HL-60/S4 treated with phorbol 12-myristate 13-acetate at 8.2 ng/mL for 4 days and 3 days (cell line): ENCODE data around the gene TAF4.

Experiments used
- in situ Hi-C: fragments of 300-500 bp; cut with MboI; formaldehyde crosslinking; loops from 2 replicates; pipeline ENCODE4 v1.15.0; 2022; ENCODE audit warnings: low sequenced_read_pairs

Gene TAF4

GRCh38 chr20:61968932-61969331, 96.7 kb downstream of the TAF4 start:
- in situ Hi-C loops = no loop called here

DNA sequence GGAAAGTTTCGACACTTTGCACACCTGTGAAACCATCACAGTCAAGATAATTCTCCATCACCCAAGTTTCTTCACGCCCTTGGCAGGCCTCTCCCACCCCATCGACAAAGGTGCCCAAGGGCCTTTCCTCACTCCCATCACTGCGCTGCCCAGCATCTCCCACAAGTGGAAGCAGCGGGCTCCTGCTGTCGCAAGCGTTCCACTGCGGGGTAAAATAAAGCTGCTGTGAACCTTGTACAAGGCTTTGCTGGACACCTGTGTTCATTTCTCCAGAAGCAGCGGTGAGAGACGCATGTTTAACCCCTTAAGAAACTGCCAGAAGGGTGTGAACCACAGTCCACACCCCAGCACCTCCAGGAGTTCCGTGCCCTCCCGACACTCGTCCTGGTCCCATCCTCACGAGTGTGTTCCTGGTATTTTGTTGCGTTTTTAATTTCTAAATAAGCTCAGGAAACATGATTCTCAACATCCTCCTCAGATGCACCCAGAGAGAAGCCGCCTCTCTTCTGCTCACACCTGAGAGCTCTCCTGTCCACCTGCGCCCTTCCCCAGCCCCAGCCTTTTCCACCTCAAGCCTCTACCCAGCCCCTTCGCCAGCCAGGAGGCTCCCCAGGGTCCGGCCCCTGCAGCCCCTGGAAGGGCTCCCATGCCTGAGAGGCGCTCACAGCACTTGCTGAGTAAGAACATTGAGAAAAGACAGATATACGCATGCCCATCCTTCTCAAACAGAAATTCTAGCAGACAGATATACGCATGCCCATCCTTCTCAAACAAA, 97.5 kb downstream of the TAF4 start:
- in situ Hi-C loops = no loop called here

- in situ Hi-C loops = no loop called here
Observed at GRCh38 chr20:61967300-61967699, 98.4 kb downstream of the TAF4 start.

GRCh38 chr20:61966492-61967244, 99.0 kb downstream of the TAF4 start:
- in situ Hi-C loops = no loop called here

DNA sequence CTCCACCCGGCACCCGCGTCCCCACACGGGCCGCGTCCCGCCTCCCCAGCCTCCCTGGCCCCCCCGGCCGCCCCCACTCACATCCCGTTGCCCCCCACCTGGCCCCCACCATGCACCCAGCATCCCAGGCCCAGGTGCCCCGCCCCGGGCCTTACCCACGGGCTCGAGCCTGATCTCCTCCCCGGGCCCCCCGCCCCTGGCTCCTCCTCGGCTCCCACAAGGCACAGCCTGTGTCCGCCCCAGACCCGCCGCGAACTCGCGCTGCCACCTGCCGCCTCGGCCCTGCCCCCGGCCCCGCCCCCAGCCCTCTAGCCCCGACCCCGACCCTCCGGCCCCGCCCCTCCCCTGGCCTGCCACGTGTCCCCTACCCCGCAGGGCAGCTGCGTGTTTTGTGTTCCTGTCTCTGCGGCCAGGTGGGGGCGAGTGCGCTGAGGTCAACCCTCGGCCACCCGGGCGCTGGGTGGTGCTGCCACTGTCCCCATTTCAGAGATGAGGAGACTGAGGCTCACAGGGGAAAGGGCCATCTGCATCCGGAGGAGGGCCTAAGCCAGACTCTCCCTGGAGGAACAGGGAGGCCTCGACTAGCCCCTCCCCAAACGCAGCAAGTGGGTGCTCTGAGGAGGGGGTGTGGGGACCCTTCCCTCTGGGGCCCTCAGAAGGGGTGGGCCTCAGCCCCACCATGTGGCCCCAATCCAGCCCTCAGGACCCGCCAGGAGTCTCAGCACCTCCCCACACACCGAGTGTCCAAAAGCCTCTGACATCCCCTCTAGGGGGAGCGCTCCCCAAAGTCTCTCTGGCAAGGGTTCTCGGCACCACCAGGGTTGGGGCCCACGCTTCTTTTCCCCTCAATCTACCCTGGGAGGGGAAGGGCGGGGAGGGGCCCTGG, 99.8 kb downstream of the TAF4 start:
- in situ Hi-C loops = no loop called here

DNA sequence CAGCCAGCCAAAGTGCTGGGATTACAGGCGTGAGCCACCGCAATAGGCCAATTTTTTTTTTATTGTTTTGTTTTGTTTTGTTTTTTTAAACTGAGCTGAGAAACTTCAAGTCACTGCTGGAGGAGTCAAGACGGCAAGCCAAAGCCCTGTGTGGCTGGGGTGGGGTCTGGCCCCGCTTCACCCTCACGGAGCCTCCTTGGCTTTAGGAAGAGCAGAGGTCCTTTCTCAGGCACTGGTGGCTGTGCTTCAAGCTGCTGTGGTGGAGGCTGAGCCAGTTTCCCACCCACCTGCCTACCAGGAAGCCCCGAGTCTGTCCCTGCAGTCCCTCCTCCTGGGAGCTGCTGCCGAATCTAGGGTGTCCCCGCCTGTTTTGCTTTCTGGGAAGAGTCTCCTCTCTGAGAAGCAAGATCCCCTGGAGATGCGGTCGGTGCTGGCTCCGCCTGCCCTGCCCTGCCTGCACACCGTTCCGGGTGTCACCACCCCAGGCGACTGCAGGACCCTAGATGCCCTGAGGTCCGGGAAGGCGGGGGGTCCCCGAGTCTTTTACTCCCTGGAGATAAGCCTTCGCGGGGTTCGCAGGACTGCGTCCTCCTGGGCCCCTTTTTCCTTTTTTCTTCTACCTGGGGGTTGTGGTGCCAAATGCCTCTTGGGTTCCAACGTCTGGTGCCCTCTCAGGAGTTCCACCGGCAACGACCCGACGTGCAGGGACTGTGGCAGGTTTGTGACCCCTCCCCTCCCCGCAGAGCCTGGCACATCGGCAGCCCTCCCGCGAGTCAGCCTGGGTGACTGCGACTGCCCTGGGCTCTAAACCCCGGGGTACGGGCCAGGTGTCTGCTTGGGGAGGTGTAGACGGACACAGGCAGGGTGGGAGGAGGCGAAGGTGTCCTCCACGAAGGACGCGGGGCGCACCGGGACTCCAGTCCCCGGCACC, 100.7 kb downstream of the TAF4 start:
- in situ Hi-C loops = no loop called here

DNA sequence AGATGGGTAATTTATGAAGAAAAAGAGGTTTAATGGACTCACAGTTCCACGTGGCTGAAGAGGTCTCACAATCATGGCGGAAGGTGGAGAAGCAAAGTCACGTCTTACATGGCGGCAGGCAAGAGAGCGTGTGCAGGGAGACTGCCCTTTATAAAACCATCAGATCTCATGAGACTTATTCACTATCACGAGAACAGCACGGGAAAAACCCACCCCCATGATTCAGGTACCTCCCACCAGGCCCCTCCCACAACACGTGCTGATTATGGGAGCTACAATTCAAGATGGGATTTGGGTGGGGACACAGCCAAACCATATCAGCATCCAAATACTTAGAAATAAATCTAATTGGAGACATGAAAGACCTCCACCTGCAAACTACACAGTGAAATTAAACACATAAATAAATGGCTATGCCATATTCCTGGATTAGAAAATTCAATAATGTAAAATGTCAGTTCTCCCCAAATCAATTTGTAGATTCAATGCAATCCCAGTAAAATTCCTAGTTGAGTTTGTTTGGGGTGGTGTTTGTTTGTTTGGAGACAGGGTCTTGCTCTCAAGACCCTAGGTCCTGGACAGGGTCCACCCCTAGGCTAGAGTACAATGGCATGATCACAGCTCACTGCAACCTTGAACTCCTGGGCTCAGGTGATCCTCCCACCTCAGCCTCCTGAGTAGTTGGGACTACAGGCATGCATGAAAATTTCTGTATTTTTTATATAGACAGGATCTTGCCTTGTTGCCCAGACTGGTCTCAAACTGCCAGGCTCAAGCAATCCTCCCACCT, 101.6 kb downstream of the TAF4 start:
- in situ Hi-C loops = no loop called here

DNA sequence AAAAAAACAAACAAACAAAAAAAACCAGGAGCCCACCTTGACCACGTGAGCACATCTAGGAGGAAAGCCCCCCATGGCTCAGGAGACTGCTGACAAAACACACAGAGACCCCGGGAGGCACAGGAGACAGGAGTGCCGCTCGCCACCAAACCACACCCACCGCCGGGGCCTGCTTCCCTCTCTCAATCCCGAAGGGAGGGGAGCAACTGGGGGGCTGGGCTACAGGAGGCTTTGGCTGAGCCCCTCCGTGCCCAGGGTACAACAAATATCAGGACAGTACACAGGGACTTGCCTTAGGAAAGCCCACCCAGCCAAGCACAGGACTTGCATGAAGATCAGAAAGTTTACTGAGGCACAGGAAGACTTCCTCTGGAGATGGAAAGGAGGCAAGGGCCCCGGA, 102.5 kb downstream of the TAF4 start:
- in situ Hi-C loops = no loop called here

DNA sequence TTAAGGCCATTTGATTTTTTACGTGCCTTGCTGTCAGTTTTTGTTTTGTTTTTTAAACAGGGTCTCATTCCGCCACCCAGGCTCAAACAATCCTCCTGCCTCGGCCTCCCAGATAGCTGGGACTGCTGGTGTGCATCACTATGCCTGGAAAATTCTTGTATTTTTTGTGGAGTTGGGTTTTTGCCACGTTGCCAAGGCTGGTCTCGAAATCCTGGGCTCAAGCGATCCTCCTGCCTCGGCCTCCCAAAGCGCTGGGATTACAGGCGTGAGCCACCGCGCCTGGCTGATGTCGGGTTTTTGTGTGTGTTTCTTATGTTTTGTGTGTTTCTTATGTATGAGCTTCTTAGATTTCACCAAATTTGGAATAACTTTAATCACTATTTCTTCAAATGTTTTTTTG, 104.8 kb downstream of the TAF4 start:
- in situ Hi-C loops = no loop called here

DNA sequence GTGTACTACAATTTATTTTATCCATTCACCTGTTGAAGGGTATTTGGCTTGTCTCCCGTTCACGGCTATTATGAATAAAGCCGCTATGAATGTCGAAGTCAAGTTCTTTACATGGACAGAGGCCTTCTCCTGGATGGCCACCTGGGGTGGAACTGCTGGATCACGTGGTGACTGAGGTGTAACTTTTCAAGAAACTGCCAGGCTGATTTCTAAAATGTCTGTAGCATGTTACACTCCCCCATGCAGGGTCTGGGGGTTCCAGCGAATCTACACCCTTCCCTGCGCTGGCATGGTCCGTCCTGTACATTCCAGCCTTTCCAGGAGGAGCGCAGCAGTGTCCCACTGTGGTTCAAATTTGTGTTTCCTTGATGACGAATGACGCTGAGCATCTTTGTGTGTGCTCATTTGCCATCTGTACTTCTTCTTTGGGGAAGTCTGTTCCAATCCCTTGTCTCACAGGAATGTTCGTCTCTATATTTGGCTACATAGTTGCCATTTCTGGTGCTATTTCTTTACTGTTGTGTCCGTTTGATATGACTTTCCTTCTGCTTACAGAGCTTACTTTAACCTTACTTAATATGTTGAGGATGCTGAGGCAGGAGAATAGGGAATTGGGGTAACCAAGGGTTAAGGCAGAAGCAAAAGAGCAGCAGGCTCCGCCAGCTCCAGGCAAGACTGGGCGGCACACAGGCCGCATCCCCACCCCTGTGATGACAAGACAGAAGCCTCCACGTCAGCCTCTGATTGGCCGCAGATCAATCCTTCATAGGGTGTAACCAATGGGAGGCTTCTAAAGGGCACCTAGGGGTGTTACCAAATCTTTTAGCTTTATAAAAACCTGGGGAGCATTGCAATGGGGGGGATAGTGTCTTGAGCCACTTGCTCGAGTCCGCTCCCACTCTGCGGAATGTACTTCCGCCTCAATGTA, 106.6 kb downstream of the TAF4 start:
- in situ Hi-C loops = no loop called here

DNA sequence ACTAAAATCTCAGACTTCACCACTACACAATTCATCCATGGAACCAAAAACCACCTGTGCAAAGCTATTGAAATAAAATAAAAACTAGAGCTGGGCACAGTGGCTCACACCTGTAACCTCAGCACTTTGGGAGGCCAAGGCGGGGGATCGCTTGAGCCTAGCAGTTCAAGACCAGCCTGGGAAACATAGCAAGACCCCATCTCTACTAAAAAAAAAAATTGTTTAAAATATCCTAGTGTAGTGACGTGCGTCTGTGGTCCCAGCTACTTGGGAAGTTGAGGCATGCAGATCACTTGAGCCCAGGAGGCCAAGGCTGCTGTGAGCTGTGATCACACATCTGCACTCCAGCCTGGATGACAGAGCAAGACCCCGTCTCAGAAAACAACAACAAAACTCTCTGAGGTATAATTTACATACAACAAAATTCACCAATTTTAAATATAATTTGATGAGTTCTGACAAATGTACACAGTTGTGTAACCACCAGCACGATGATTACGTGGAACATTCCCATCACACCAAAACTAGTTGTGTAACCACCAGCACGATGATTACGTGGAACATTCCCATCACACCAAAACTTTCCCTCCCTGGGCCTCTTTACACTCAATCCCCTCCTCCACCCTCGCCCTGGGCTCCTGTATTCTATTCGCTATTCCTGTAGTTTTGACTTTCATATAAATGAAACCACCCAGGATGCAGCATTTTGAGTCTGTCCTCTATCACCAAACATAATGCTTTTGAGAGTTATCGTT, 107.5 kb downstream of the TAF4 start:
- in situ Hi-C loops = no loop called here

- in situ Hi-C loops = no loop called here
Observed at GRCh38 chr20:61956396-61957342, 109.0 kb downstream of the TAF4 start.

- in situ Hi-C loops = no loop called here
Observed at GRCh38 chr20:61955668-61956395, 109.8 kb downstream of the TAF4 start.

GRCh38 chr20:61954276-61955021, 111.2 kb downstream of the TAF4 start:
- in situ Hi-C loops = no loop called here
